Esophagus (tissue), 2 donors: ENCODE results near the gene ZYG11B. TPM values are rescaled to one million over a fixed set of nuclear protein-coding genes. Genes with fewer than 3 reads are reported as not detected.
A peak's percentile ranks its signal among the peaks of the same experiment; 100 is the strongest.
"Not testable (repeated sequence)": the region's sequence is repeated elsewhere in the genome, so short reads cannot be mapped to it uniquely, and the experiment has no call there.

Experiments used
- H3K27ac ChIP-seq, 2 donors: one replicate each; pipeline ENCODE4 v1.5.1; 2013; ENCODE audit warnings: low read depth in 2 of 2, mild to moderate bottlenecking in 2 of 2, inconsistent platforms in 1 of 2, low read length in 1 of 2, moderate library complexity in 1 of 2
- H3K27me3 ChIP-seq, 2 donors: one replicate each; pipeline ENCODE4 v1.6.1; 2013; ENCODE audit warnings: low read length in 2 of 2, control low read depth in 1 of 2, mild to moderate bottlenecking in 1 of 2; ENCODE audit not compliant: insufficient read depth in 2 of 2, control insufficient read depth in 1 of 2
- H3K36me3 ChIP-seq, 2 donors: one replicate each; pipeline ENCODE4 v1.6.1; 2013; ENCODE audit warnings: low read length in 1 of 2; ENCODE audit not compliant: control insufficient read depth in 2 of 2, insufficient read depth in 2 of 2
- H3K4me1 ChIP-seq, 2 donors: one replicate each; pipeline ENCODE4 v1.6.1; 2013; ENCODE audit warnings: low read length in 1 of 2; ENCODE audit not compliant: control insufficient read depth in 2 of 2, insufficient read depth in 2 of 2
- H3K4me3 ChIP-seq, 2 donors: one replicate each; pipeline ENCODE4 v1.5.1; 2013; ENCODE audit warnings: low read length in 2 of 2, mild to moderate bottlenecking in 2 of 2, low read depth in 1 of 2, moderate library complexity in 1 of 2
- H3K9me3 ChIP-seq, 2 donors: one replicate each; pipeline ENCODE4 v1.6.1; 2013; ENCODE audit warnings: mild to moderate bottlenecking in 2 of 2, low read depth in 1 of 2, low read length in 1 of 2, moderate library complexity in 1 of 2; ENCODE audit not compliant: control insufficient read depth in 2 of 2, insufficient read depth in 1 of 2
- WGBS, 2 donors: extraction: QIAGEN DNeasy Blood & Tissue Kit; methylation state at CpG; one replicate each; pipeline ENCODE4 v1.1.7; 2013; 5-methylcytosine and 5-hydroxymethylcytosine counted together
- polyA plus RNA-seq, 2 donors: library from polyadenylated mRNA; stranded (reverse); fragments of 200-250 nt; gene quantifications; one replicate each; pipeline ENCODE4 v1.2.3, GENCODE V29; 2013
- donor health status: healthy with polysubstance abuse.
- donor health status: Bipolar disorder and iron deficiency.

ZYG11B gene
- polyA plus RNA-seq, 2 donors: 3.4 TPM

DNA sequence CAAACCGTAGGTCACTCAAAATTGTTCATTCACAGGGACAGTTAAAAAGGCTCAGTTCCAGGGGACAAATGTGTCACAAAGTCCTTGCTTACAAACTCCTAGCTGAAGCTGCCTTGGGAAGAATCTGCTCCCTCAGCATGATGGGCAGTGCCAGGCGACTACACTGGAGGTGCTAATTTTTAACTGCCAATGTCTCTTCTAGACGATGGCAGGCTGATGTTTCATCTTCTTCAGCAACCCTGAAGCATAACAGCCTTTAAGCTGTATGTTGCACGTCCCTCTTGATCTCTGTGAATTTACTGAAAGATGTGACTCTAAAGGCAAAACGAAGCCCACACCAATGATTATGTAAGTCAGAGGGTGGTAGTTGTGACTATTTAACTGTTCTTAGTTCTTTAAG, 39.4 kb upstream of the ZYG11B start:
- Histone ChIP-seq H3K27me3 (no peaks in the 10 kb centered on the region), H3K36me3 (peaks cover 3 to 6% of the 10 kb centered on the region in 2 donors), H3K4me3 (no peak overlapping the region), H3K4me1 (no peaks in the 10 kb centered on the region), H3K27ac (no peak overlapping the region), H3K9me3 (no peaks in the 10 kb centered on the region)
- WGBS, 2 donors: 93 to 95% methylated on average over 5 of the region's 5 CpGs

DNA sequence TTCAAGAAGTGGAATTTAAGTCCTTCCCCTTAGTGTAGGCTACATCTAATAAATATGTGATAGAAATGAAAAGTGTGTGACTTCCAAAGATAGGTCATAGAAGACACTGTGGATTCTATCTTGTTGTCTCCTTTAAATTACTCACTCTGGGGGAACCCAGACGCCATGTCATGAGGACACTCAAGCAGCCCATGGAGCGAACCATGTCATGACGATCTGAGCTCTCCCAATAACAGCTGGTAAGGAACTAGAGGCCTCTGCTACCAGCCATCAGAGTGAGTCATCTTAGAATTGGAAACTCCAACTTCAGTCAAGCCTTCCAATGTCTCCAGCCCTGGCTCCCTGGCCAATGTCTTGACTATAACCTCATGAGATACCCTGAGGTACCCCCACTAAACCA, 34.4 kb upstream of the ZYG11B start:
- Histone ChIP-seq H3K36me3 (peaks cover 10 to 11% of the 10 kb centered on the region in 2 donors), H3K27me3 (no peaks in the 10 kb centered on the region), H3K4me1 (no peaks in the 10 kb centered on the region), H3K9me3 (no peaks in the 10 kb centered on the region), H3K27ac (no peak overlapping the region), H3K4me3 (no peak overlapping the region)
- 98 to 99% methylated on average over 3 of the region's 3 CpGs for WGBS, 2 donors

DNA sequence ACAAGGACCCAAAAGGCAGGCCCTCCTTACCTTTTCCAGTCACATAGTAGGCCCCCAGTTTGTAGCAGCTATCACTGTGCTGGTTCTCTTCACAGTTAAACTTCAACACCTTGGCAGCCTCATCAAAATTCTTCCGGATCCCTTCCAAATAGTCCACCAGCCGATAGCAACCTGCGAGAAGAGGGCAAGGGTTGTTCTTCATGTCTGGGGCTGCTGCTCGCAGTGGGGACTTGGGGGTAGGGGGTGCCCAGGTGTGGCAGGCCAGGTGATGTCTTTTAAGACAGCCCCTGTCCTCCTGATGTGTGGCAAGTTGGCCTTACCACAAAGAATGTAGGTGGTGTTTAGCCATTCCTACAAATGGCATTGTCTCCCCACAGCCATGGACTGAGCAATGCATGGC, 33.6 kb upstream of the ZYG11B start:
- H3K27ac ChIP-seq: no peak overlapping the region
- WGBS, 2 donors: 94 to 98% methylated on average over 4 of the region's 4 CpGs
- H3K27me3 ChIP-seq: no peaks in the 10 kb centered on the region
- no peak overlapping the region for H3K4me3 ChIP-seq
- no peaks in the 10 kb centered on the region for H3K4me1 ChIP-seq
- H3K36me3 ChIP-seq: peaks cover 8 to 10% of the 10 kb centered on the region in 2 donors
- H3K9me3 ChIP-seq: no peaks in the 10 kb centered on the region

DNA sequence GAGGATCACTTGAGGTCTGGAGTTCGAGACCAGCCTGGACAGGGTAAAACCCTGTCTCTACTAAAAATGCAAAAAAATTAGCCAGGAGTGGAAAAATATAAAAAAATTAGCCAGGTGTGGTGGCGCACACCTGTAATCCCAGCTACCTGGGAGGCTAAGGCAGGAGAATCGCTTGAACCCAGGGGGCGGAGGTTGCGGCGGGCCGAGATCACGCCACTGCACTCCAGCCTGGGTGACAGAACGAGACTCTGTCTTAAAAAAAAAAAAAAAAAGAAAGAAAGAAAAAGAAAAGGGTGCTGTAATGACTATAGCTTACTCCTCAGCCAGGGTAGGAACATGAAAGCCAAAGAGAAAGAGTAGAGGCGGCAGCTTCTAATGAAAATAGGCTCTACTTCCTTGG, 32.9 kb upstream of the ZYG11B start:
- H3K4me3 ChIP-seq, H3K27ac ChIP-seq, H3K4me1 ChIP-seq, H3K36me3 ChIP-seq, H3K9me3 ChIP-seq, H3K27me3 ChIP-seq: not testable (repeated sequence)
- WGBS, 2 donors: 92 to 99% methylated on average over 10 of the region's 10 CpGs

DNA sequence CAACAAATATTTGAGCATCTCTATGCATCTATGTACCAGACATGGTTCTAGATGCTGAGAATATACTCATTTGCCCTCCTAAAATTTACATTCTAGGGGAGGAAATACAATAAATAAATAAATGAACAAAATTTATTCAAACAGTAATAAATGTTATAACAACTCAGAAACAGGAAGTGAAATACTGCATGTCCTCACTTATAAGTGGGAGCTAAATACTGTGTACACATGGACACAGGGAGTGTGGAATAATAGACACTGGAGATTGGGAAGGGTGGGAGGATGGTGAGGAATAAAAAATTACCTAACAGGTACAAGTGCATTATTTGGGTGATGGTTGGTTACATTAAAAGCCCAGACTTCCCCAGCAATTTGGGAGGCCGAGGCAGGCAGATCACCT, 32.4 kb upstream of the ZYG11B start:
- Histone ChIP-seq H3K27me3 (no peaks in the 10 kb centered on the region), H3K36me3 (peaks cover 5 to 7% of the 10 kb centered on the region in 2 donors), H3K4me3 (no peak overlapping the region), H3K4me1 (no peaks in the 10 kb centered on the region), H3K27ac (no peak overlapping the region), H3K9me3 (no peaks in the 10 kb centered on the region)
- WGBS, 2 donors: 100% methylated on average over 1 of the region's 1 CpG

DNA sequence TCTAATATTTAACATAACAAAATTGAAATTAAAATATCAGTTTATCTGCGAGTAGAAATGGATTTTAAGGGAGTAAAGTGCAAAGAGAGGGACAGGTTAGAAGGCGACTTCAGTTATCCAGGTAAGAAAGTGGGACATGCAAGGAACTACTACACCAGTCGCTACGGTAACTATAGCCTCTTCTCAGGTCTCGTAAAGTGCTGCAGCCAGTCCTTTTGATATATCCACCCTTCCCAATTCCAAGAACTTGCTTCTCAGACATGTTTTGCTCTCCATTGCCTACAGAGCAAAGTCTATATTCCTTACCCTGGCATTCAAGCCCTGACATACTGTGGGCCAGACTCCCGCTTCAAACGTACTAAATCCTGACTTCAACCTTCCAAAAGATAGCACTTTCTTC, 30.6 kb upstream of the ZYG11B start:
- 95 to 96% methylated on average over 7 of the region's 7 CpGs for WGBS, 2 donors
- no peak overlapping the region for H3K27ac ChIP-seq
- no peaks in the 10 kb centered on the region for H3K4me1 ChIP-seq

DNA sequence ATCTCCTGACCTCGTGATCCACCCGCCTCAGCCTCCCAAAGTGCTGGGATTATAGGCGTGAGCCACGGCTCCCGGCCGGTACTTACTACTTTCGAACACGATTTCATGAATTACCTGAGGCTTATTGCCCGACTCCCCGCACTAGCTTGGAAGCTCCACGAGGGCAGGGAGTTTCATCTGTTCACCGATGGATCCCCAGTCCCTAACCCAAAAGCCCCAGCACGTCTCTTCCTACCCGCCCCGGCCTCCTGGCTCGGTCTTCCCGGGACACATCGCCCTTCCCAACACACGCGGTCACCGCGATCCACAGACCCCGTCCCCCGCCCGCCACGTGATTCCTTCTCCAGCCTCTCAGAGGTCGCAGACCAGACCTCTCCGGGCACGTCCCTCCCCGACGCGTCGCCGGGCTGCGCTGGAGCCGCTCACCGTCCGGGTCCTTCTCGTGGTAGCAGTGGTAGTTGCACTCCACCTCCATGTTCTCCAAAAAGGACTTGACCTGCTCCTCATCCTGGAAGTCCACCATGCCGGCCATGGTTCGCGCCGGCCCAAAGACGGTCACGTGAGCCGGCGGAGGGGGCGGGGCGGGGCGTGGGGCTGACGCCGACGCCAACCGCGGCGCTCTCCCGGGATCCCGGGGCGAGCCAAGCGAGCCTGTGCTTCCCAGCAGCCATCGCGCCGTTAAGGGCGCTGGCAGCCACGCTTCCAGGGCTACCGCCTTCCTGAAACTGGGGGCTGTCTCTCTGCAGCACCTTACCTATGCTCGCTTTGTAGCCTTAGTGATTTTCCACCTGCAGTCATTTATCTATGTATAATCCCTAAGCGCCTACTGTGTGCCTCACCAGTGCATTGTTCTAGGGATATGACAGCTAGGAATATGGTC, 28.2 kb upstream of the ZYG11B start, which contains the start of gene COA7:
COA7 (minus strand) TSS at position 553 of the 880 bp plus-strand sequence; CDS start at position 532, 21 bp downstream.
- no peaks in the 10 kb centered on the region for H3K9me3 ChIP-seq
- H3K27ac ChIP-seq: peak within 1 kb of the TSS; percentile 82 to 91
- 2% methylated on average over 58 to 68 of the region's 68 CpGs for WGBS, 2 donors
- H3K4me3 ChIP-seq: peak within 1 kb of the TSS; percentile 76 to 86
- no peaks in the 10 kb centered on the region for H3K27me3 ChIP-seq
- no peaks in the 10 kb centered on the region for H3K4me1 ChIP-seq
- no peaks in the 10 kb centered on the region for H3K36me3 ChIP-seq

More for the DNA sequence above, 30.6 kb upstream of the ZYG11B start:
- Histone ChIP-seq H3K9me3 (no peaks in the 10 kb centered on the region), H3K27me3 (no peaks in the 10 kb centered on the region), H3K36me3 (peaks cover 5 to 7% of the 10 kb centered on the region in 2 donors), H3K4me3 (no peak overlapping the region)

DNA sequence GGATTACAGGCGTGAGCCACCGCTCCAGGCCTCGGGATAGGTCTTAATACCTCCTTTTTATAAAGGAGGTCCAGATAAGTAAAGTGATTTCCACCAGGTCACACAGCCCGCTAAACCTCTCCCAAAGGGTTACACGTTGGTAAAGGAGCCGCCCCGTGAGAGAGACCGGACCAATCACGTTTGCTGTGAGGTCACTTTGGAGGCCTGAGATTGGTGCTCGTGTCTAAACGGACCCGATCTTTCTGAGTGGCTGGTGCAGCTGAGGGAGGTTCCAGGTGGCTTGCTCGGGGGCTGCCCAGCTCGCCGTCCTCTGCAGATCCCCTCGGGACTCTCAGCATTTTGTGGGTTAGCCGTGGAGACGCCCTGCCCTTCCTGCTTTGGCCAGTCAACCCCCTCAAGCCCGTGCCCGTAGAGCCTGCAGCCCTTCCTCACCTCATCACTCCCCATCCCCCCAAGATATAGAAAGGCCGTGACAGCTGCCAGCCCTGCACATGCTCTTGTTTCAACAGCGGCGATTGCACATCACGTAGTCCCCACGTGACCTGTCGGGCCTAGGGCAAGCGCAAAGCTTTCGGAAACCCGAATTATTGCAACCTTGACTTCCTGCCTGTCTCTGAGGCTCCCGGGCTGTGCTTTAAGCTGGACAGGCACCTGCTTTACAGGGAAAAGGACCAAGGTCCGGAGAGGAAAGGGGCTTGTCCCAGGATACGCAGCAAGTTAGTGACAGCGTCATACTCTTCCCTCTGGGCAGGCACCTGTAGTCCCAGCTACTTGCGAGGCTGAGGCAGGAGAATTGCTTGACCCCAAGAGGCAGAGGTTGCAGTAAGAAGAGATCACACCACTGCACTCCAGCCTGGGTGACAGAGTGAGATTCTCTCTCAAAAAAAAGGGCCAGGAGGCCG, 23.1 kb upstream of the ZYG11B start:
- Histone ChIP-seq H3K27ac (peak overlapping the region; percentile 82 to 96), H3K27me3 (no peaks in the 10 kb centered on the region), H3K9me3 (no peaks in the 10 kb centered on the region), H3K4me1 (no peaks in the 10 kb centered on the region), H3K4me3 (peak overlapping the region; percentile 60 to 65), H3K36me3 (no peaks in the 10 kb centered on the region)
- WGBS, 2 donors: 5 to 6% methylated on average over 35 of the region's 35 CpGs

DNA sequence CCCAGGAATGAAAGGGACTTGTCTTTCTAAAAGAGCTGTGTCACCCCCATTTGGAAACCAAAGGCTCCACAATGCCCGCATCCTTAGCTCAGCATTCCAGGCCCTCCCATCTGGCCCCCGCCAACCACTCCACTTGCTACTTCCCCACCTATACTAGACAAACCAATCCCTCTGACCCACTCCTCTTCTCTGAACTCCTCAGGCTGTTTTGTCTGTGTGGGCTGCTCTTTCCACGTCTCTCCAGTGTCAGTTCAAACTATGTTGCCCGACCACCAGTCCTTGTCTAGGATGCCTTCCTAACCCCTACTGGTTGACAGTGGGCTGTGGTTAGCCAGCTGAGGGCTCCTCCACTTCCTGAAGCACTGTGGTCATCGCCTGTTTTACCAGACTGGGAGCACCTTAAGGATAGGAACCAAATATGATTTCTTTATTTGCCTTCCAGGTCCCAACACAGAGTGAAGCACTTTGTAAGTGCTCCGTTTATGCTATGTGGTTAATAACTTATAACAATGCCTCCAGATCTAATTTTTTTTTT, 20.1 kb upstream of the ZYG11B start:
- H3K27ac ChIP-seq: no peak overlapping the region
- WGBS, 2 donors: 71 to 72% methylated on average over 6 of the region's 6 CpGs

More for the DNA sequence above, 20.1 kb upstream of the ZYG11B start:
- Histone ChIP-seq H3K4me3 (no peak overlapping the region), H3K9me3 (no peaks in the 10 kb centered on the region), H3K27me3 (no peaks in the 10 kb centered on the region), H3K36me3 (no peaks in the 10 kb centered on the region), H3K4me1 (no peaks in the 10 kb centered on the region)
